GM12873 (cell line): Measurements from ENCODE around the gene SUFU.

Experiments
- CTCF ChIP-seq: IDR thresholded peaks from 2 replicates; pipeline ENCODE4 v1.5.1; 2012; ENCODE audit warnings: low read depth, mild to moderate bottlenecking, moderate library complexity, low read length, control low read depth; ENCODE audit not compliant: insufficient read depth; ENCODE audit errors: missing control alignments

Gene SUFU

GRCh38 chr10:102507521-102507920 is 3.7 kb downstream of the SUFU start:
- TF ChIP-seq CTCF: no peak

DNA sequence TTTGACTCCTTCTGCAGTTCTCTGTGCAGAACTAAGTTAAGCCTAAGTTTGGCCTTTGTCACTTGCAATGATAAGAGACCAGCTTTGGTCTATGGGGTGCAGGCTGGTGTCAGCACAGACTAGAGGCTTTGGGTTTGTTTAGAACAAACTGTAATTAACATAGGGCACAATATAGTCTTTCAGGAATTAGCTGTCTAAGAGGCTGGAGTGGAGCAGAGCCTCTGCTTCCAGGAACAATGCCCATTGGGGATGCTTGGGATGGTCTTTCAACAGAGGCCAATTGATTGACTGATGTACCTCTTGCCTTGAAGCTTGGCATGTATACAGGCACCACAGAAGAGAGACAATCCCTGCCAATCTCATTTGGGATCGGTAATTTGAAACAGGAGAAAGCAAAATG is 4.7 kb downstream of the SUFU start:
- no peak for TF ChIP-seq CTCF

- no peak for TF ChIP-seq CTCF
These were observed 5.6 kb downstream of the SUFU start for GRCh38 chr10:102509387-102509786.

DNA sequence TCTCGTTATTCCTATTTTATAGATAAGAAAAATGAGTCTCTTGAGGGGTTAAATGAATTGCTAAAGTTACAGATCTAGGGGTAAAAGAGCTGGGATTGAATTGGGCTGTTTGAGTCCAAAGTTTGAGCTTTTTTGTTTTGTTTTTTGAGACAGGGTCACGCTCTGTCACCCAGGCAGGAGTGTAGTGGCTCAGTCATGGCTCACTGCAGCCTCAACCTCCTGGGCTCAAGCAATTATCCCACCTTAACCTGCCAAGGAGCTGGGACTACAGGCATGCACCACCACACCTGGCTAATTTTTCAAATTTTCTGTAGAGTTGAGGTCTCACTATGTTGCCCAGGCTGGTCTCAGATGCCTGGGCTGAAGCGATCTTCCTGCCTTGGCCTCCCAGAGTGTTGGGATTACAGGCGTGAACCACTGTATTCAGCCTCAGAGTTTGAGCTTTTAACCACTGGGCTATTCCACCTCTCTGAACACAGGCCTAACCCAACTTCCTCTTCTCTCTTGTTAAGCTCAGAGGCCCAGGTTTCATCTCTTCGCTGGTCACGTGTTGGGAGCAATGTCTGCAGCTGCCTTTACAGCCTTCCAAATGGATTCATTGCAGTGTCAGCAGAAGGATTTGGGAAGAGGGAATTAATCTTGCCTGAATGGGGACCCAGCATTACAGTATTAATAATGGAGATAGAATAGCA is 8.0 kb downstream of the SUFU start:
- no peak for TF ChIP-seq CTCF

- no peak for TF ChIP-seq CTCF
These were observed 10.9 kb downstream of the SUFU start for GRCh38 chr10:102514487-102515311.

DNA sequence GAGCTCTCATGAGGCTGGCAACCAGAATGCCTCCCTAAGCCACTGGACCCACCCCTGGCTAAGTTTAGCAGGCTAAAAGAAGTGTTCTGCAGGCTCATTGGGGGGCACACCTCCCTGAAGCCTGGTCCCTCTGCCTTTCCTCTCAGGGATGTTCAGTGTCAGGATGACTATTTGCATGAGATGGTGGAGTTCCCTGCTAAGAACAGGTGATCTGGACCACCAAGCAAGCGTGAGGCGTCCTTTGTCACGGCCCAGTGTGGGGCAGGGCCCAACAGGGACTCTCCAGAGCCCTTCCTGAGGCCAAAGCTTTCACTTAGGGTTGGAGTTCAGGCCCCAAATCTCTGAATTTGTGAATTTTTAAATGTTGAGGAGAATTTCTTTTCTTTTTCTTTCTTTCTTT is 12.0 kb downstream of the SUFU start:
- TF ChIP-seq CTCF: no peak

DNA sequence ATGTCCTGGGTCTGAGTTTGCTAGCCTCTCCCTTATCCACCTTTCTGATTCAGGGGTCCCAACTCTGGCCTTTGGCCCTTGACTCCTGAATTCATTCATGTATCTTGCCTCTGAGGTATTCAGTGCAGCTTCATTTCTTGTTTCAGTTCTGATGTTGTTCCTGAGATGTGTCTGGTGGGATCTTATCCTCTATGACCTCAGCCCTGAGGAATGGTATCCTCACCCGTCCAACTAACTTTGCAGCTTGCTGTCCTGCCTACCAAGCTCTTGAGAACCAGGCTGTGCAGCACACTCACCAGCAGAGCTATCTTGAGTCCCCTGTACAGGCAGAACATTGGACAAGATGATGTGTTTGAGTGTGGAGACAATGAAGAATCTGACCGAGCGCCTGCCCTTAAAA is 13.8 kb downstream of the SUFU start:
- no peak for TF ChIP-seq CTCF
